GM18517 (cell line): Measurements from ENCODE around the gene CUX1.
"Not testable (repeated sequence)": the region's sequence is repeated elsewhere in the genome, so short reads cannot be mapped to it uniquely, and the experiment has no call there.

Source experiments
- ATAC-seq: cut with Tn5 transposase; IDR thresholded peaks from one replicate; pipeline ENCODE4 v1.9.1; 2021; ENCODE audit warnings: mild to moderate bottlenecking, moderate library complexity; ENCODE audit not compliant: unreplicated experiment

CUX1 gene

DNA sequence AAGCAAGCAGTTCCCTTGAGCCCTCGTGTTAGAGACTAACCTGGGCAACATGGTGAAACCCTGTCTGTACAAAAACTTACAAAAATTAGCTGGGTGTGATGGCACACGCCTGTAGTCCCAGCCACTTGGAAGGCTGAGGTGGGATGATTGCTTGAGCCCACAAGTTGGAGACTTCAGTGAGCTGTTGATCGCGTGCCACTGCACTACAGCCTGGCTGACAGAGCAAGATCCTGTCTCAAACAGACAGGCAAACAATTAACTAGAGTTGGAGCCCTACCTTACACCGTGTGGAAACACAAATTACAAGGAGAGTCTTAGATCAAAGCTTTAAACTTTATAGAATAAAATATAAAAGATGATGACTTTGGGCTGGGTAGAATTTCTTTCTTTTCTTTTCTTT lies 219.5 kb downstream of the CUX1 start:
- no peak for ATAC-seq

DNA sequence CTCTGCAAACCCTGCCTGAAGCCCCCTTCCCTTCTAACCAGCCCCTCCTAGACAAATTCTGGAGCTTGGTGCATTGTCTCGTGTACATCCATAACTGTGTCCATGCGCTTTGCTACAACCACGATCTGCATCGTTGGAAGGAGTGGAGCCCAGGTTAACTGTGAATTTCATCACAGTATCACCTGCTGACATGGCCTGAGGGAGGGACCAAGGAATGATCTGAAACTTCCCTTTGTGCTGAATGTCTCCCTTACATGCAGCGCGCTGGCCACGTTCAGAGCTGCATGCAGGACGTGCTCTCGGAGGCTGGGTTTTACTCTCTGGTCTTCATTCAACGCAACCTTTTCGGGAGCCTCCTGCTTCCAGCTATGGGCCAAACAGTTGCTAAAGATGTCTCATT lies 222.3 kb downstream of the CUX1 start:
- ATAC-seq = no peak

DNA sequence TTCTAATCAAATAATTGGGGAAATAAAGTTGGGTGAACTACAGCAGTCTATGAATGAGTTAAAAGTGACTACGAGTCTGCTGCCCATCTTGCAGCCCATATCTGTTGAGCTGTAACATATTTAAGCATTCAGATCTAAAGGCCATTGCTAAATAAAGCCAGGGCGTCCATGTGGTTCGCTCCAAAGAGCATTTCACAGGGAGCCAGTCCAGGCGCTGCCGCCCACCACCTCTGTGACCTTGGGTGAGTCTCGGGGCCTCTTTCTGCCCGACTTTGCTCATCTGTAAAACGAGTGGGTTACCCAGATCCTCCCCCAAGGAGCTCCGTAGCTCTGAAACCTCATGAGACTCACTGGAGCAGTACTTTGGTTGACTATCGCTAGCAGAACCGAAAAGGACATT lies 223.1 kb downstream of the CUX1 start:
- no peak for ATAC-seq

DNA sequence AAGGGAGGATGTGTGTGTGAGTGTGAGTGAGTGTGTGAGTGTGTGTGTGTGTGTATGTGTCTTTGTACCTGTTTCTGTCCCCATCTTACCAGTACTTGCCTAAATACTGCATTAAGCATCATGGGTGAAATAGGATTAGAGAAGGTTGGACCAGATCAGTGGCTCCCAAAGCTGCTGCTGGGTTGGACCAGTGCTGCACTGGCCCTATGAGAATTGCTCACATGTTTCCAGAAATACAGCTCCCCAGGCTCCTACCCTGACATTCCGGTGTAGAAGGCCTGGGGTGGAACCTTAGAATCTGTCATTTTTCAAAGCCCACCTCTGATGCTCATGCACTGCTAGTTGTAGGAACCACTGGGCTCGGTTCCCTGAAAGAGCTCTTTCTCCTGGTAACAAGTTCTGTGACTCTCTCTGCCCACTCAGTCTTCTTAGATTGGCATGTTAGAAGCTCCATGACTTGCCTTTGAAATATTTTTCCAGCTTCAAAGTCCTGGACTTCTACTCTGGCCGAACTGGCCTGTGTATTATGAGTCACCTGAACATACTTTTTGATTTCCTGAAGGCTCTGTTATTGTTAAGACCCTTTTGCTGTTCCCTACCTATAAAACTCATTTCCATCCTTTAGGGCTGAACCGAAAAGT lies 224.7 kb downstream of the CUX1 start:
- ATAC-seq = no peak

DNA sequence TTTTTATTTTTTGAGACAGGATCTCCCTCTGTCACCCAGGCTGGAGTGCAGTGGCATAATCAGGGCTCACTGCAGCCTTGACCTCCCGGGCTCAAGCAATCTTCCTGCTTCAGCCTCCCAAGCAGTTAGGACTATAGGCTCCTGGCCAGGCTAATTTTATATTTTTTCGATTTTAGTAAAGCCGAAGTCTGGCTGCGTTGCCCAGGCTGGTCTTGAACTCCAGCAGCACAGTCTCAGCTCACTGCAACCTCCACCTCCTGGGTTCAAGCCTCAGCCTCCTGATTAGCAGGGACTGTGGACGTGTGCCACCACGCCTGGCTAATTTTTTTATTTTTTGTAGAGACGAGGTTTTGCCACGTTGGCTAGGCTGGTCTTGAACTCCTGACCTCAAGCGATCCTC lies 225.4 kb downstream of the CUX1 start:
- ATAC-seq = not testable (repeated sequence)

DNA sequence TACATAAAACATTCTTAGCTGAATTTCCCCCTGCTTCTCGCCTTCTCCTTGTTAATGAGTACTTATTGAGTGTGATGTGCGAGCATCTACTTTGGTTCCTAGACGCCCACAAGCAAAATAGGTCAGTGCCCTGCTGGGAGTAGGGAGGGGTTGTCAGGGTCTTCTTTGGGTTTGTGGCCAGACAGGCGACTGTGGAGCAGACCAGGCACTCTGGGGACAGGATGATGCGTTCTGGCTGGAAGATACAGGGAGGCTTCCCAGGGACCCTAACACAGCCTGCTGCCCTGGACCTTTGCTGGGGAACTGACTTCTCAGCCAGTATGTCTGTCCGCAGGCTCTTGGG lies 227.2 kb downstream of the CUX1 start:
- ATAC-seq = no peak

DNA sequence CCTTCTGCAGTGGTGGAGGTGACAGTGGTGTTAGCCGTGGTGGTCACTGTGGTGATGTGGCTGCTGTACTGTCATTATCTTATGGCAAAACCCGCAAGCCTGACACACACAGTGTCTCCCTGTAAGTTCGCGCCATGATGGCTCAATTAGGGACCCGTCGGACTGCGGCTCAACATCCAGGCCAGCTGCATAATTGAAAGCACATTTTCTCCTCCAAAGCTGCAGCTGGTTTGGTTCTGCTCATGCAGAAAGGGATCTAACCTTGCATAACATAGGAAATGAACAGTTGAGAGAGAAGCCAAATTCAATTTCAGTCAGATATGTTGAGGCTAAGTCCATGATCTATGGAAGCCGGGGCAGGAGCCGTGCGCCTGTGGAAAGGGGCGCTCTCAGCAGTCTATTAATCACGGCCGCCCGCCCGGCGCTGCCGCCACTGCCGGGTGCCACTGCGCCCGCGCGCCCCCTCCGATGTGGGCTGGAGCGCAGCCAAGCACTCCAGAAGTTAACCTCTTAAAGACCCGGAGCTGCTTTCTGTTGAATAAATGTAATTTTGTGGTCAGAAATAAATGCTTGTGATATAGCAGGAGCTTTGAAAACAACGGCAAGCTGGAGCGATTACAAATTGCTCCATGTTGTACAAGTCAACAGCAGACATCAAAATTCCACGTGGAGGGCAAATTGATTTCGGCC lies 227.7 kb downstream of the CUX1 start:
- no peak for ATAC-seq

DNA sequence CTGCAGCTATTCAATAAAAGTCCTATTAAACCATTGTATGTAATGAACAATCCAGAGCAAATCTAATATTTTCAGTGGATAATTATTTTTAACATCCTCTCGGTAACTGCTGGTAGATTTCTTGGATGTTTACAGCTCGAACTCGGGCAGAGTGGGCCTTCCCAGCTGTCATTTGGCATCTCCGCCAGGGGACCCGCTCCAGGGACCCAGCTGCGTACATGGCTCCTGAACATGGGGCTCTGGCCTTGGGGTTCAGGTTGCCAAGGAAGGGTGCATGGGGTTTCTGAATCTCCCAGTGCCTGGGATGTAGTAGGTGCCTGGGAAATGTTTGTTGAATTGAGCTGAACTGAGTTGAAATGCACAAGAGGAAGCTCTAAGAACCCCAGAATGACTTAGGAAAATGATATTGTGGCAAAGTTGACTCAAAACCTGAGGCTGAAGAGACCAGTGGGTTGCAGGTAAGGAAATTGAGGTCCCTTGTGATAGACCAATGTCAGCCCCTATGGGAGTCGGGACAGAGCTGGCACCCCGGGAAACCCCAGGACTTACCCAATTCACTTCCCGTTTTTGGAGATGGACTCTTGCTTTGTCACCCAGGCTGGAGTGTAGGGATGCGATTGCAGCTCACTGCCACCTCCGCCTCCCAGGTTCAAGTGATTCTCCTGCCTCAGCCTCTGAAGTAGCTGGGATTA lies 228.4 kb downstream of the CUX1 start:
- no peak for ATAC-seq

DNA sequence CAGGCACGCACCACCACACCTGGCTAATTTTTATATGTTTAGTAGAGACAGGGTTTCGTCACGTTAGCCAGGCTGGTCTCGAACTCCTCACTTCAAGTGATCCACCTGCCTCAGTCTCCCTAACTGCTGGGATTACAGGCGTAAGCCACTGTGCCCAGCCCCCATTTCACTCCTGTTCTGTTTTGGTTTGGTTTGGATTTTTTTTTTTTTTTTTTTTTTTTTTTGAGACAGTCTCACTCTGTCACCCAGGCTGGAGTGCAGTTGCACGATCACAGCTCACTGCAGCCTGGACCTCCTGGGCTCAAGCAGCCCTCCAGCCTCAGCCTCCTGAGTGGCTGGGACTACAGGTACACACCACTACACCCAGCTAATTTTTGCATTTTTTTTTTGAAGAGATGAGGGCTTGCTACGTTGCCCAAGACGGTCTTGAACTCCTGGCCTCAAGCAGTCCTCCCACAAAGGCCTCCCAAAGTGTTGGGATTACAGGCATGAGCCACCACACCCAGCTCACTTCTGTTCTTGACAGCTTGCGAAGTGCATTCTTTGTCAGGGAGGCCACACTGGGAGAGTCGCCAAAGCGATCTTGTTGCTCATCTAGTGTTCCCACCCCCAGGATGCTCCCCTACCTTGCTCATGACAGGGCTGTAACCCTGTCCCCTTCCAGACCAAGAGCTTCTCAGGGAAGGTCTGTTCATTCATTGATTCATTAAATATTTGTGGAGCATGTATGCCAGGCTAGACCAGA lies 229.1 kb downstream of the CUX1 start:
- ATAC-seq = no peak

DNA sequence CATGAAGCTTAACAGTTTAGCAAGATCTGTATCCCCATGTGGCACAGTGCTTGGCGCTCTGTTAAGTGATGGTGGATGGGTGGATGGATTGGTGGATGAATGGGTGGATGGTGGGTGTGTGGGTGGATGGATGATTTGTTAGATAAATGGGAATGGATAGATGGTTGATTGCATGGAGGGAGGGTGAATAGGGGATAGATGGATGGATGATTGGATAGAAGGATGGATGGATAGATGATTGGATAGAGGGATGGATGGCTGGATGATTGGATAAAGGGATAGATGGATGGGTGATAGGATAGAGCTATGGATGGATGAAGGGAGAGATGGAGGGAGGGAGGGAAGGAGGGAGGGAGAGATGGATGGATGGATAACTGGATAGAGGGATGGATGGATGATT lies 229.7 kb downstream of the CUX1 start:
- ATAC-seq = no peak

DNA sequence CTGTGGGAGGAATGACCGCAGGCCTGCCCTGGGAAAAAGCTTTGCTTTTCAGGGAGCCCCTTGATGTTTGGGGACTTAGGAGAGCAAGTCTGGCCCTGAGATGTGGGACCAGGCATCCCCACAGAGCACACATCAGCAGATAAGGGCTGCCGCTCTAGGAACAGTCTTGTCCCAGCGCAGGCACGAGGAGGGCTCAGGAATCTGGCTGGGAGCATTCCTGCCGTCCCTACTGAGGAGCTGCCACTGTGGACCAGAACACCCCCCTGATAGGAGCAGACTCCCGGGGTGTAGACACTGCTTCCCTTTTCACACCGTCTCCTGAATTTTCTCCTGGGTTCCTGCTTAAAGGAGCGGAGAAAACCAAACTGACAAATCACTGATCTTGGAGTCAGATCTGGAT lies 232.3 kb downstream of the CUX1 start:
- no peak for ATAC-seq

DNA sequence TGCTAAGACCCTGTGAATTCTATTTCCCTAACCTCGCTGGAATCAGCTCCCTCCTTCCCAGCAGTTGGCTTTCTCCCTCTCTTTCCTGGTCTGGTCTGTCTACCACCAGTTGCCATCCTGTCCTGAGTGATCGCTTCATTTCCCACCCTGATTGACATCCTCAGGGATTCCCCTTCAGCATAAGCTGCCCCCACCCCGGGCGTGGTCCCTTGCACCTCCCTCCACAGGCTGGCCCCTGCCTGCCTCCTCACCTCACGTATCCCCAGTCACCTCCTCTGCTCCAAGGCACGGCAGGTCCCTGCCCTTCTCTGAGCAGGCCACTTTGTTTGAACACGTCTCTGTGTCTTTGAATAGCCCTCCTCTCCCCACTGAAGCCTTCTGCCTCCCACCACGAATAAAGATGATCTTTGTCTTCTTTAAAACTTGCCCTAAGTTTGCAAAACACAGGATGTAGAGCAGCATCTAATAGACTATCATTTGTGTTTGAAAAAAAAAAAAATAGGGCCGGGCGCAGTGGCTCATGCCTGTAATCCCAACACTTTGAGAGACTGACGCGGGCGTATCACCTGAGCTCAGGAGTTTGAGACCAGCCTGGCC lies 233.5 kb downstream of the CUX1 start:
- no peak for ATAC-seq

DNA sequence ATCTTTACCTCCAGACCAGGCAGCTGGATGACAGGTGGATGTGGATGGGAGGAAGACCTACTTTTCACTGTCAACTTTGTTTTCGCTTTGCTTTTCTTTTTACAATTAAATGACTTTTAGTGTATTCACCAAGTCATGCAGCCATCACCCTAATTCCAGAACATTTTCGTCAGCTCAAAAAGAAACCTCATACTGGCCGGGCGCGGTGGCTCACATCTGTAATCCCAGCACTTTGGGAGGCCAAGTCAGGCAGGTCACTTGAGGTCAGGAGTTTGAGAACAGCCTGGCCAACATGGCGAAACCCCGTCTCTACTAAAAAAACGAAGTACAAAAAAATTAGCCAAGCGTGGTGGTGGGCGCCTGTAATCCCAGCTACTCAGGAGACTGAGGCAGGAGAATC lies 234.3 kb downstream of the CUX1 start:
- ATAC-seq = not testable (repeated sequence)

DNA sequence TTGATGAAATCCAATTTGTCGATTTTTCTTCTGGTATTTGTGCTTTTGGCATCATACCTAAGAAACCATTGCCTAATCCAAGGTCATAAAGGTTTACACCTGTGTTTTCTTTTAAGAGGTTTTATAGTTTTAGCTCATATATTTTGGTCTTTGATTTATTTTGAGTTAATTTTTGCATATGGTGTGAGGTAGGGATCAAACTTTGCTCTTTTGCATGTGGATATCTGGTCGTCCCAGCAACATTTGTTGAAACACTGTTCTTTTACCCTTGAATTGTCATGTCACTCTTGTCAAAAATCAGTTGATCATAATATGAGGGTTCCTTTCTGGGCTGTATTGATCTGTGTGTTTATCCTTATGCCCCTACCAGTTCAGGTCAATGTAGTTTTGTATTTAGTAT lies 236.7 kb downstream of the CUX1 start:
- ATAC-seq = no peak

DNA sequence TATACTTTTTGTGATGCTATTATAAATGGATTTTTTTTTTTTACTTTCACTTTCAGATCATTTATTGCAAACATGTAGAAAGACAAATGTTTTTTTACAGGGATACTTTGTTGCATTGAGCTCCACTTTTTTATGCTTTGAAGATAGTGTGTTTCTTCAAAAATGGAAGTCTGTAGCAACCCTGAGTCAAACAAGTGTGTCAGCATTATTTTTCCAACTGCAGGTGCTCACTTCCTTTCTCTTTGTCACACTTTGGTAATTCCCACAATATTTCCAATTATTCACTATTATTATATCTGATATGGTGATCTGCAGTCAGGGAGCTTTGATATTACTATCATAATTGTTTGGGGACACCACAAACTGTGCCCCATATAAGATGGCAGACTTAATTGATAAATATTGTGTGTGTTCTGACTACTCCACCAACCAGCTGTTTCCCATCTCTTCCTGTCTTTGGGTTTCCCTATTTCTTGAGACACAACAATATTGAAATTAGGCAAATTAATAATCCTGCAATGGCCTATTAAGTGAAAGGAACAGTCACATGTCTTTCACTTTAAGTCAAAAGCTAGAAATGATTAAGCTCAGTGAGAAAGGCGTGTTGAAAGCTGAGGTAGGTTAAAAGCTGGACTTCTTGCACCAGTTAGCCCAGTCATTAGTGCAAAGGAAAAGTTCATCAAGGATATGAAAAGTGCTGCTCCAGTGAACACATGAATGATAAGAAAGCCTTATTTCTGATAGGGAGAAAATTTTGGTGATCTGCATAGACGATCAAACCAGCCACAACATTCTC lies 238.0 kb downstream of the CUX1 start:
- ATAC-seq = no peak

DNA sequence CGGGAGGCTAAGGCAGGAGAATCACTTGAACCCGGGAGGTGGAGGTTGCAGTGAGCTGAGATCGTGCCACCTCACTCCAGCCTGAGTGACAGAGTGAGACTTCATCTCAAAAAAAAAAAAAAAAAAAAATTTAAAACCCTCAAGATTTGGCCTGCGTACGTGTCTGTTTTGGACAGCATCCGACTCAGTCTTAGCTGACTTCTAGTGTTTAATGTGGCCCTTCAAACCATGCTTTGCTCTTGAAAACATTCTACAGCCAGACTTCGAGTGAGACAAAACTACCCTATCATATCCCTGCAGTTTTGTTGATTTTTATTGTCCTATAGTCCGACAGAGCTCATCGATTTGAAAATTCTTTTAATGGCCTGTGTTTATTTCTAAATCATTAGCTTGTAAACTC lies 242.1 kb downstream of the CUX1 start:
- ATAC-seq = no peak

DNA sequence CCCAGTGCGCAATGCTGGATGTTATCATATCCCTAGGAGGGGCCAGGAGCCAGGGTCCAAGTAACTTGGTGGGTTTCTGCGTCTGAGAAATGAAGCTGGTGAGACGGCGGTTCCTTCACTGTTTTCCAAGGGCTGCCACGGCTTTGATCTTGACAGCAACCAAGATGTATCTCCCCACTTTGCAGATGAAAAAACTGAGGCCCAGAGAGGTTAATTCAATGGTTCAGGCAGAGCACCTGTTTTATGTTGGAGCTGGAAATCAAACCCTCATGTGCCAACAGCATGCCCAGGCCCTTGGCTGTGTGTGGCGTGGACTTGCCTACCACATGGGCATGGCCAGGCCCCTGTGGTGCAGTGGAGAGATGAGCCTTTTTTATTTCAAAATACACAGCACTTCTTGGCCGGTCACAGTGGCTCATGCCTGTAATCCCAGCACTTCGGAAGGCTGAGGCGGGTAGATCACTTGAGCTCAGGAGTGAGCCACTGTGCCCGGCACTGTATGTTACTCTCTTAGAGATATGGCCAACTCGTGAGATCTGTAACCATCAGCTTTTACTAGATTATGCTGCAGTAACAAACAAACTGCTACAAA lies 244.0 kb downstream of the CUX1 start:
- no peak for ATAC-seq

DNA sequence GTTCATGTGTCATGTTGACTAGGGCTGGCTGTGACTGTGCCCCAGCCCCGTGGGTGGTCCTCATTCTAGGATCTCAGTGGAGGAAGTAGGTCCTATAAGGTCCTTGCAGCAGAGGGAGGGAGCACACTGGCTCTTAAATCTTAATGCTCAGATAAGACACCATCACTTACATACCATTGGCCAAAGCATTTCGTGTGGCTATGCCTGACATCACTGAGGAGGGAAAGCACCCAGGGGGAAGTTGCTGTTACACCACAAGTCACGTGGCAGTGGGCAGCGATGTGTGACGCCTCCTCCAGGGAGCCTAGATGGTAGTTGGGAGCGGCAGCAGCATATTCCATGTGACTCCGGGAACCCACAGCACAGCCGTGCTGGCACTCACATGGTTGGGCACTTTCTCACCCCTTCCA lies 244.6 kb downstream of the CUX1 start:
- ATAC-seq = no peak

DNA sequence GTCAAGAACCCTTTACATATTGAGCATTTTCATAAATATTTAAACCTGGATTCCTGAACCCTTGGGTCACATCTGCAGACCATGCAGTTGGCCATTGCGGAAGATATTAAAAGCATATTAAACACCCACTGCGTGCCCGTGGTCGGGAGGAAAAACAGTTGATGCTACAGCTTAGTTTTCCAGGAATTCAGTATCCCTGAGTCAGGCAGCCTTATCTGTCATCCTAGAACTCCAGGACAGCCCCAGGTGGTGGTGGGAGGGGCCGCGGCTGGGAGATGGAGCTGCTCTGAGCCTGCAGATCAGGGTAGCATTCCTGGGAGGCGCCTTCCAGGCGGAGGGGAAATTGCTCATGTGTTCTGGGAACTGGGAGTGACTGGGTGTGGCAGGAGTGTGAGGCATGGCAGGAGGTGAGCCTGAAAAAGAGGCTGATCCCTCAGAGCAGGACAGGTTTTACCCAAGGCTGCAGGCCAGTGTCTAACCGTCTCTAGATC lies 246.3 kb downstream of the CUX1 start:
- ATAC-seq = no peak
